Liver (tissue), 9 donors: ENCODE measurements around the gene SMTNL2. TPM values are rescaled to one million over a fixed set of nuclear protein-coding genes. Genes with fewer than 3 reads are reported as not detected.

Source experiments
- DNase-seq: peaks from one replicate; pipeline ENCODE4 v3.0.0-alpha.2; 2017; ENCODE audit warnings: low spot score
- H3K27ac ChIP-seq, 2 donors: one replicate each; pipeline ENCODE4 v1.7.0; 2013; ENCODE audit warnings: inconsistent platforms in 2 of 2, low read length in 2 of 2, control low read depth in 1 of 2, low read depth in 1 of 2, mild to moderate bottlenecking in 1 of 2
- H3K27me3 ChIP-seq, 4 donors: one replicate each; pipeline versions ENCODE4 v1.6.1 to v1.7.0; 2013; ENCODE audit warnings: low read length in 3 of 4, inconsistent platforms in 1 of 4, mild to moderate bottlenecking in 1 of 4, moderate library complexity in 1 of 4; ENCODE audit not compliant: control insufficient read depth in 4 of 4, insufficient read depth in 4 of 4
- H3K36me3 ChIP-seq, 4 donors: one replicate each; pipeline versions ENCODE4 v1.6.1 to v1.7.0; 2013; ENCODE audit warnings: low read length in 3 of 4, mild to moderate bottlenecking in 3 of 4, low read depth in 1 of 4, moderate library complexity in 1 of 4; ENCODE audit not compliant: control insufficient read depth in 4 of 4, insufficient read depth in 3 of 4
- H3K4me1 ChIP-seq, 4 donors: one replicate each; pipeline versions ENCODE4 v1.6.1 to v1.7.0; 2013; ENCODE audit warnings: low read length in 3 of 4, mild to moderate bottlenecking in 3 of 4, moderate library complexity in 1 of 4; ENCODE audit not compliant: control insufficient read depth in 4 of 4, insufficient read depth in 4 of 4
- H3K4me3 ChIP-seq, 3 donors: one replicate each; pipeline versions ENCODE4 v1.6.1 to v1.7.0; 2013; ENCODE audit warnings: low read length in 3 of 3, control low read depth in 1 of 3, low read depth in 1 of 3, mild to moderate bottlenecking in 1 of 3
- H3K9ac ChIP-seq, 2 donors: one replicate each; pipeline ENCODE4 v1.7.0; 2013; ENCODE audit warnings: low read length in 2 of 2, mild to moderate bottlenecking in 2 of 2, moderate library complexity in 2 of 2, control low read depth in 1 of 2, low read depth in 1 of 2
- H3K9me3 ChIP-seq, 4 donors: one replicate each; pipeline versions ENCODE4 v1.6.1 to v1.7.0; 2013; ENCODE audit warnings: low read length in 3 of 4; ENCODE audit not compliant: control insufficient read depth in 4 of 4
- ATF3 ChIP-seq: IDR thresholded peaks from 2 replicates; pipeline ENCODE4 v1.6.1; 2016; ENCODE audit warnings: antibody characterized with exemption
- CTCF ChIP-seq: fragments of 150-350 bp; IDR thresholded peaks from 2 replicates; pipeline ENCODE4 v1.5.1; 2017; ENCODE audit warnings: improper control_type of control experiment, low read depth, low read length; ENCODE audit not compliant: missing input control
- EGR1 ChIP-seq, 2 donors: IDR thresholded peaks; 2 replicates each; pipeline ENCODE4 v1.6.1; 2016 to 2018; ENCODE audit warnings: antibody characterized with exemption in 2 of 2, low read depth in 2 of 2
- FOXA1 ChIP-seq: IDR thresholded peaks from 2 replicates; pipeline ENCODE4 v1.6.1; 2016; ENCODE audit warnings: antibody characterized with exemption
- FOXA2 ChIP-seq: IDR thresholded peaks from 2 replicates; pipeline ENCODE4 v1.6.1; 2016; ENCODE audit warnings: antibody characterized with exemption
- GABPA ChIP-seq, 2 donors: IDR thresholded peaks in 1 of 2; conservative IDR thresholded peaks in 1 of 2; 2 replicates each; pipeline ENCODE4 v1.6.1; 2016; ENCODE audit warnings: antibody characterized with exemption in 2 of 2, mild to moderate bottlenecking in 1 of 2, moderate library complexity in 1 of 2
- HNF4A ChIP-seq, 2 donors: conservative IDR thresholded peaks; 2 replicates each; pipeline ENCODE4 v1.6.1; 2016; ENCODE audit warnings: antibody characterized with exemption in 2 of 2, mild to moderate bottlenecking in 2 of 2
- HNF4G ChIP-seq: IDR thresholded peaks from 2 replicates; pipeline ENCODE4 v1.6.1; 2016; ENCODE audit warnings: antibody characterized with exemption
- JUND ChIP-seq, 2 donors: IDR thresholded peaks; 2 replicates each; pipeline ENCODE4 v1.6.1; 2016; ENCODE audit warnings: antibody characterized with exemption in 2 of 2
- MAX ChIP-seq: IDR thresholded peaks from 2 replicates; pipeline ENCODE4 v1.6.1; 2016; ENCODE audit warnings: antibody characterized with exemption
- NR2F2 ChIP-seq: IDR thresholded peaks from 2 replicates; pipeline ENCODE4 v1.6.1; 2016; ENCODE audit warnings: antibody characterized with exemption
- RAD21 ChIP-seq, 2 donors: IDR thresholded peaks; 2 replicates each; pipeline ENCODE4 v1.6.1; 2016; ENCODE audit warnings: antibody characterized with exemption in 2 of 2, mild to moderate bottlenecking in 2 of 2
- REST ChIP-seq: IDR thresholded peaks from 2 replicates; pipeline ENCODE4 v1.6.1; 2016; ENCODE audit warnings: antibody characterized with exemption, mild to moderate bottlenecking
- RXRA ChIP-seq, 2 donors: IDR thresholded peaks; 2 replicates each; pipeline ENCODE4 v1.6.1; 2017 to 2018; ENCODE audit warnings: antibody characterized with exemption in 2 of 2, mild to moderate bottlenecking in 1 of 2
- SP1 ChIP-seq: IDR thresholded peaks from 2 replicates; pipeline ENCODE4 v1.6.1; 2018; ENCODE audit warnings: antibody characterized with exemption, mild to moderate bottlenecking
- TAF1 ChIP-seq: conservative IDR thresholded peaks from 2 replicates; pipeline ENCODE4 v1.6.1; 2016; ENCODE audit warnings: antibody characterized with exemption, mild to moderate bottlenecking
- YY1 ChIP-seq: IDR thresholded peaks from 2 replicates; pipeline ENCODE4 v1.6.1; 2016; ENCODE audit warnings: antibody characterized with exemption, mild to moderate bottlenecking
- WGBS: extraction: QIAGEN DNeasy Blood & Tissue Kit; methylation state at CpG from one replicate; pipeline ENCODE4 v1.1.7; 2013; 5-methylcytosine and 5-hydroxymethylcytosine counted together
- polyA plus RNA-seq, 2 donors: library from polyadenylated mRNA; stranded (reverse) in 1 of 2; unstranded in 1 of 2; fragments of 200-250 nt in 1 of 2; fragments of >200 nt in 1 of 2; fragmentation: Nextera tagmentation in 1 of 2; extraction: Ambion mirVana in 1 of 2; gene quantifications; one replicate each; pipeline versions ENCODE4 v1.2.1 to v1.2.3, GENCODE V29; 2013 to 2015
- total RNA-seq, 2 donors: library from RNA; depleted of rRNA; stranded (reverse); fragments of >200 nt; gene quantifications; one replicate each; pipeline ENCODE4 v1.2.3, GENCODE V29; 2014
- donor health status: healthy.
- donor health status: healthy.
- donor health status: healthy.
- donor health status: healthy.
- donor health status: healthy.

Gene SMTNL2
- total and polyA plus RNA-seq, 4 donors, result 0.13 to 0.29 TPM; not detected in 2

GRCh38 chr17:4535667-4536258 is 48.6 kb upstream of the SMTNL2 start:
- no peak overlapping the region for H3K4me3 ChIP-seq
- H3K9ac ChIP-seq, result no peak overlapping the region
- TF ChIP-seq CTCF (no peak), HNF4A (conservative IDR thresholded peaks at IDR 0.05) (no peak), YY1 (no peak), RXRA (IDR thresholded peaks at IDR 0.05) (no peak), MAX (no peak), REST (no peak), NR2F2 (no peak), JUND (IDR thresholded peaks at IDR 0.05) (no peak), GABPA (IDR thresholded peaks at IDR 0.05 in 1 of 2, conservative IDR thresholded peaks at IDR 0.05 in 1 of 2) (no peak)
- 76% methylated on average over 19 of the region's 19 CpGs for WGBS
- H3K27me3 ChIP-seq, result no peaks in the 10 kb centered on the region
- H3K9me3 ChIP-seq, result no peaks in the 10 kb centered on the region
- peaks cover 7 to 40% (median 14%) of the 10 kb centered on the region in 4 donors for H3K4me1 ChIP-seq
- H3K27ac ChIP-seq, result no peak overlapping the region
- peaks cover 3 to 29% (median 10%) of the 10 kb centered on the region in 4 donors for H3K36me3 ChIP-seq
- DNase-seq, result no peak

- Histone ChIP-seq H3K27me3 (no peaks in the 10 kb centered on the region), H3K9ac (no peak overlapping the region), H3K9me3 (no peaks in the 10 kb centered on the region), H3K4me3 (no peak overlapping the region), H3K27ac (no peak overlapping the region), H3K4me1 (peaks cover 7 to 40% (median 14%) of the 10 kb centered on the region in 4 donors), H3K36me3 (peaks cover 3 to 32% (median 10%) of the 10 kb centered on the region in 4 donors)
- TF ChIP-seq REST (no peak), EGR1 (IDR thresholded peaks at IDR 0.05; ENCODE audit: low read depth in 2 of 2) (no peak), HNF4G (no peak), MAX (no peak), GABPA (IDR thresholded peaks at IDR 0.05 in 1 of 2, conservative IDR thresholded peaks at IDR 0.05 in 1 of 2) (no peak), TAF1 (no peak), SP1 (no peak), RXRA (IDR thresholded peaks at IDR 0.05) (no peak), ATF3 (no peak), YY1 (no peak), NR2F2 (no peak), FOXA2 (no peak), HNF4A (conservative IDR thresholded peaks at IDR 0.05) (no peak), FOXA1 (no peak), RAD21 (IDR thresholded peaks at IDR 0.05) (no peak), JUND (IDR thresholded peaks at IDR 0.05) (no peak)
- no peak for DNase-seq
- WGBS, result 54% methylated on average over 19 of the region's 19 CpGs
Measured at GRCh38 chr17:4536259-4536741, 48.0 kb upstream of the SMTNL2 start.
